Measurements from ENCODE around the gene LRP2.

DNA sequence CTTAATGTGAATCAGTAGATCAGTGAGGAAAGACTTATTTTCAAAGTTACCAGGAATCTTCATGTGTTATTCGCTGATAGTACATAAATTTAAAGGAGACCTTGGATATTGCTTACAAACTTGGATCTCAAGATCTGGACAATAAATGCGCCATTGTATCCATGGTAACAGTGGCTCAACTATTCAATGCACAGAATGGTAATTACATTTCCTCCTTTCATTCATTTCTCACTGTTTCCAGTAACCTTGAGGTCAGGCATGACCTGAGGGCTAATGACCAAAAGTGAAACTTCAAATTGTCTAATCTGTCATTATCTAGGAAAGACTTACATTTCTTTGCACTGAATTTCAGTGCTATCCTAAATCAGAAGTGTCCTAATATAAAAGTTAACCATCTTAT is 8.1 kb downstream of the LRP2 start:
- TF ChIP-seq, protein P1, sequence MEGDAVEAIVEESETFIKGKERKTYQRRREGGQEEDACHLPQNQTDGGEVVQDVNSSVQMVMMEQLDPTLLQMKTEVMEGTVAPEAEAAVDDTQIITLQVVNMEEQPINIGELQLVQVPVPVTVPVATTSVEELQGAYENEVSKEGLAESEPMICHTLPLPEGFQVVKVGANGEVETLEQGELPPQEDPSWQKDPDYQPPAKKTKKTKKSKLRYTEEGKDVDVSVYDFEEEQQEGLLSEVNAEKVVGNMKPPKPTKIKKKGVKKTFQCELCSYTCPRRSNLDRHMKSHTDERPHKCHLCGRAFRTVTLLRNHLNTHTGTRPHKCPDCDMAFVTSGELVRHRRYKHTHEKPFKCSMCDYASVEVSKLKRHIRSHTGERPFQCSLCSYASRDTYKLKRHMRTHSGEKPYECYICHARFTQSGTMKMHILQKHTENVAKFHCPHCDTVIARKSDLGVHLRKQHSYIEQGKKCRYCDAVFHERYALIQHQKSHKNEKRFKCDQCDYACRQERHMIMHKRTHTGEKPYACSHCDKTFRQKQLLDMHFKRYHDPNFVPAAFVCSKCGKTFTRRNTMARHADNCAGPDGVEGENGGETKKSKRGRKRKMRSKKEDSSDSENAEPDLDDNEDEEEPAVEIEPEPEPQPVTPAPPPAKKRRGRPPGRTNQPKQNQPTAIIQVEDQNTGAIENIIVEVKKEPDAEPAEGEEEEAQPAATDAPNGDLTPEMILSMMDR (IDR thresholded peaks at IDR 0.05; ENCODE audit: low read depth, low read length) = no peak
- TF ChIP-seq POLR2A (IDR thresholded peaks at IDR 0.05; ENCODE audit: extremely low read depth, insufficient read length) = no peak

Data from NB4 (cell line).